Thoracic aorta (tissue), 2 donors: ENCODE measurements around the gene KASH5. TPM values are rescaled to one million over a fixed set of nuclear protein-coding genes. Genes with fewer than 3 reads are reported as not detected.
A peak's percentile ranks its signal among the peaks of the same experiment; 100 is the strongest.

Experiments
- ATAC-seq: fragments of 150-250 bp; one replicate; pipeline ENCODE4 v1.8.0; 2017; ENCODE audit warnings: low read depth; ENCODE audit not compliant: insufficient number of reproducible peaks, low FRiP score
- DNase-seq: peaks from one replicate; pipeline ENCODE4 v3.0.0-alpha.2; 2020; ENCODE audit warnings: low spot score
- H3K27ac ChIP-seq, 2 donors: fragments of 200-600 bp; sonication (generic); 1 replicate in 1 of 2; 2 replicates in 1 of 2; pipeline ENCODE4 v1.5.1; 2016; ENCODE audit warnings: mild to moderate bottlenecking in 2 of 2, moderate library complexity in 2 of 2
- H3K27me3 ChIP-seq: fragments of 200-600 bp; sonication (generic); replicated peaks from 2 replicates; pipeline ENCODE4 v1.6.0; 2016; ENCODE audit warnings: mild to moderate bottlenecking; ENCODE audit not compliant: insufficient read depth
- H3K36me3 ChIP-seq: fragments of 200-600 bp; sonication (generic); one replicate; pipeline ENCODE4 v1.5.1; 2016
- H3K4me1 ChIP-seq, 2 donors: fragments of 200-600 bp; sonication (generic); 1 replicate in 1 of 2; 2 replicates in 1 of 2; pipeline versions ENCODE4 v1.5.1 to v1.6.0; 2016; ENCODE audit warnings: low read depth in 2 of 2, mild to moderate bottlenecking in 1 of 2; ENCODE audit not compliant: control insufficient read depth in 1 of 2
- H3K4me3 ChIP-seq: fragments of 200-600 bp; sonication (generic); 2 replicates; pipeline ENCODE4 v1.5.1; 2016; ENCODE audit warnings: mild to moderate bottlenecking
- H3K9me3 ChIP-seq: fragments of 200-600 bp; sonication (generic); 2 replicates; pipeline ENCODE4 v1.5.1; 2016
- total RNA-seq, 2 donors: library from RNA; depleted of rRNA; stranded (reverse); fragments of >200 nt; gene quantifications; one replicate each; pipeline versions ENCODE4 v1.1.0 to v1.2.3, GENCODE V29; 2016
- TF ChIP-seq, protein P1 (sequence below): fragments of 200-600 bp; sonication (generic); IDR thresholded peaks from one replicate; pipeline ENCODE4 v1.5.1; 2019; ENCODE audit warnings: antibody characterized with exemption

The KASH5 gene
- total RNA-seq, 2 donors from 2014 or later: not detected

DNA sequence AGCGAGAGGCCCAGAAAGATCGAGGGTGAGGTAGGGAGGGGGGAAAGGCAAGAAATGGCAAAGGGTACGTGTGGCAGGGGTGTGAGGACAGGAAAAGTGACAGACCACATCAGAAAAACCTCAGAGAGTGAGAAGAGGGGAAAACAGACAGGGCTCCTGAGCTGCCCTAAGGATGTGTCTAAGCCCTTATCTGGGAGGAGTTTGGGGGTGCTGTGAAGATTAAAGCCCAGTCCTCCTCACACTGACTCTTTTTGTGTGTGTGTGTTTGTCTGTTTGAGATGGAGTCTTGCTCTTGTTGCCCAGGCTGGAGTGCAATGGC, 35.9 kb downstream of the KASH5 start:
- H3K4me1 ChIP-seq: peaks cover 12 to 36% of the 10 kb centered on the region in 2 donors
- no peak overlapping the region for H3K27ac ChIP-seq
- DNase-seq (no peak), ATAC-seq (no peak)
- H3K36me3 ChIP-seq: no peaks in the 10 kb centered on the region
- H3K9me3 ChIP-seq: no peaks in the 10 kb centered on the region
- H3K27me3 ChIP-seq: peaks cover 65% of the 10 kb centered on the region
- TF ChIP-seq, protein P1, sequence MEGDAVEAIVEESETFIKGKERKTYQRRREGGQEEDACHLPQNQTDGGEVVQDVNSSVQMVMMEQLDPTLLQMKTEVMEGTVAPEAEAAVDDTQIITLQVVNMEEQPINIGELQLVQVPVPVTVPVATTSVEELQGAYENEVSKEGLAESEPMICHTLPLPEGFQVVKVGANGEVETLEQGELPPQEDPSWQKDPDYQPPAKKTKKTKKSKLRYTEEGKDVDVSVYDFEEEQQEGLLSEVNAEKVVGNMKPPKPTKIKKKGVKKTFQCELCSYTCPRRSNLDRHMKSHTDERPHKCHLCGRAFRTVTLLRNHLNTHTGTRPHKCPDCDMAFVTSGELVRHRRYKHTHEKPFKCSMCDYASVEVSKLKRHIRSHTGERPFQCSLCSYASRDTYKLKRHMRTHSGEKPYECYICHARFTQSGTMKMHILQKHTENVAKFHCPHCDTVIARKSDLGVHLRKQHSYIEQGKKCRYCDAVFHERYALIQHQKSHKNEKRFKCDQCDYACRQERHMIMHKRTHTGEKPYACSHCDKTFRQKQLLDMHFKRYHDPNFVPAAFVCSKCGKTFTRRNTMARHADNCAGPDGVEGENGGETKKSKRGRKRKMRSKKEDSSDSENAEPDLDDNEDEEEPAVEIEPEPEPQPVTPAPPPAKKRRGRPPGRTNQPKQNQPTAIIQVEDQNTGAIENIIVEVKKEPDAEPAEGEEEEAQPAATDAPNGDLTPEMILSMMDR: no peak
- H3K4me3 ChIP-seq: no peak overlapping the region

DNA sequence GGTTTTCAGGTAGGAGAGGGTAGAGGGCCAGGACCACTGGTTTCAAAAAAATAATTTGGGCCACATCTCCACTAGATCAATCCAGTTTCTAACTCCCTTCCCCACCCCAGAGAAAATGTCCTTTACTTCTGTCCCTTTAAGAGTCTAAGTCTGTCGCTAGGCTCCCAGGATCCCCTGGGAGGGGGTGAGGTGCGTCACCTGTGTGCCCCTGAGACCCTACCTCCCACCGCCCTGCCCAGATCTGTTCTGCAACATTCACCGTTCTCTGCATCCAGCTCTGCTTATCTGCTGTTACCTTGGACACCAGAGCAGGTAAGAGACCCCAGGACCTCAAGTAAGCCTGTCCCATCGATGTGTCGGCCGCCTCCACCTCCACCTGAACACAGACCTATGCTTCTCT, 37.1 kb downstream of the KASH5 start, which contains the start of gene GFY:
GFY (plus strand) TSS at position 211 of the 400 bp plus-strand sequence. CDS start 1,043 bp downstream, outside the sequence.
- no peak for DNase-seq
- Histone ChIP-seq H3K4me1 (peaks cover 12 to 36% of the 10 kb centered on the region in 2 donors), H3K9me3 (no peaks in the 10 kb centered on the region), H3K4me3 (no peak within 1 kb of the TSS), H3K36me3 (no peaks in the 10 kb centered on the region), H3K27me3 (peaks cover 71% of the 10 kb centered on the region), H3K27ac (no peak within 1 kb of the TSS)
- ATAC-seq: no peak
- TF ChIP-seq, protein P1: no peak

DNA sequence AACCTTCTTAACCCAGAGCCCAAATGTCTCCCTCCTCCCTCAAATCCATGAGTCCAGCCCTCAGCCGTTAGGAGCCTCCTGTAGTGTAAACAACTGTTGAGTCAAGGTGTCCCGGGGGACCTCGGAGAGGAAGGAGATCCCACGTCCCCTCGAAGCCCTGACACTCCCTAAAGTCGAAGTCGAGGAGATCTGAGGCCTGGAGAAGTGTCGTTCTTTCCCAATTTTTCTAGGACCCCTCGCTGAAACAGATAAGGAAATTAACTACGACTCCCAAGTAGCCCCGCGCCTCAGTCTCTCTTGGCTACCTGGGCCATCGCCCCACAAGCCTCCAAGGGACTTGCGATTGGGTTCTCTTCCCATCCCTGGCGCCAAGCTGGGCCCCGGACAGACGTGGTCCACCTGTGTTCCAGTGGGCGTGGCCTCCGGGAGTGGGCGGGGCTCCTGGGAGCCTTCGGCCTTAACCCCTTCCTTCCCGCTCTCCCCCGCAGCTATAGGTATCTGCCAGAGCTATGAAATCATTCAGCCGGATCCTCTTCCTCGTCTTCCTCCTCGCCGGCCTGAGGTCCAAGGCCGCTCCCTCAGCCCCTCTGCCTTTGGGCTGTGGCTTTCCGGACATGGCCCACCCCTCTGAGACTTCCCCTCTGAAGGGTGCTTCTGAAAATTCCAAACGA, 38.0 kb downstream of the KASH5 start:
- no peak overlapping the region for H3K27ac ChIP-seq
- H3K36me3 ChIP-seq: no peaks in the 10 kb centered on the region
- peaks cover 12 to 30% of the 10 kb centered on the region in 2 donors for H3K4me1 ChIP-seq
- ATAC-seq: no peak
- no peak for DNase-seq
- TF ChIP-seq, protein P1: no peak
- H3K27me3 ChIP-seq: peaks cover 71% of the 10 kb centered on the region
- H3K9me3 ChIP-seq: no peaks in the 10 kb centered on the region
- no peak overlapping the region for H3K4me3 ChIP-seq

DNA sequence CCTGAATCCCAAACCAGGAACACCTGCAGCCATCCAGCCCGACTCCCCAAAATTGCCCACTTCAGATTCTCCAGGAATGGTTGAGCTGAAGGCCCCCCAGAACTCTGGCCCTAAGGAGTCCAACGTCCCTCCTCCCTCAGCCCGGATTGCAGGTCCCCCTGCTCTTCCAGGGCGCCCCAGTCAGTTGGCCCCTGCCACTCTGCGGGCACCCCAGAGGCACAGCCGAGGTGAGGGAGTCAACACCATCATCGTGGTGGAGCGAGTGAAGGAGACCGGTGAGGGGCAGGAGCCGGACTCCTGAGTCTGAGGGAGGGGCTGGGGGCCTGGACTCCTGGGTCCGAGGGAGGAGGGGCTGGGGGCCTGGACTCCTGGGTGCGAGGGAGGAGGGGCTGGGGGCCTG, 39.3 kb downstream of the KASH5 start:
- no peak for DNase-seq
- H3K36me3 ChIP-seq: no peaks in the 10 kb centered on the region
- peaks cover 12 to 22% of the 10 kb centered on the region in 2 donors for H3K4me1 ChIP-seq
- H3K27ac ChIP-seq: peak overlapping the region in 1 of 2 donors; percentile 20
- no peak for ATAC-seq
- H3K9me3 ChIP-seq: no peaks in the 10 kb centered on the region
- H3K27me3 ChIP-seq: peaks cover 68% of the 10 kb centered on the region
- TF ChIP-seq, protein P1: no peak
- no peak overlapping the region for H3K4me3 ChIP-seq

DNA sequence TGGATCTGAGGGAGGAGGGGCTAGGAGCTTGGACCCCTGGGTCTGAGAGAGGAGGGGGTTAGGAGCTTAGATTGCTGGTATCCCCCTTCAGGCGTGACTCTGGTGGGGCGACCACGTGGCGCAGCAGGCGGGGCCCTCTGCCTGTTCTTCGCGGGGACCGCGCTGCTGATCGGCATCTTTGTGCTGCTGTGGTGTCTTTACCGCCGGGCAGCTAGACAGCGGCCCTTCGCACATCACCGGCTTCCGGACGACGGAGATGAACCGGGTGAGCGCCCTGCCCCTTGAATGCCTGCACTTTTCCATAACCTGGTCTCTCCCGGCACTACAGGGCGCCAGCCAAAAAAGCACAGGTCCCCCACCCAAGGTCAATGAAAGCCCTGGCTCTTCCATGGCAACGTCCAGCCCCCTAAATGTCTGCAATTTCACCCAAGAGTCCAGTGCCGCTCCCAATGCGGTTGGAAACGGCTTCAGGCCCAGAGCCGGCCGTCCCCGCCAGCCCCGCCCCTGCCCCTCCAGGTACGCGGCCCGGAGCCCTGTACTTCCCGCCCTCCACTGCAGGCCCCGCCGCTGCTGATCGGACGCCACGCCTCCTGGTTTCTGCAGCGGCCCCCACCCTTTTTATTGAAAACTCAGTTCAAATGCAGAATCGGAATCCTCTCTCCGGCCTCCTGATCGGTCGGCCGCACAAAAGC, 40.0 kb downstream of the KASH5 start:
- Histone ChIP-seq H3K9me3 (no peaks in the 10 kb centered on the region), H3K4me3 (peak overlapping the region; percentile 23), H3K4me1 (peaks cover 5 to 15% of the 10 kb centered on the region in 2 donors), H3K36me3 (no peaks in the 10 kb centered on the region), H3K27me3 (peaks cover 71% of the 10 kb centered on the region), H3K27ac (no peak overlapping the region)
- no peak for ATAC-seq
- DNase-seq: no peak
- TF ChIP-seq, protein P1: no peak
